ENCODE data around the gene MAPKAPK2.
"Not testable (repeated sequence)": the region's sequence is repeated elsewhere in the genome, so short reads cannot be mapped to it uniquely, and the experiment has no call there.

Gene MAPKAPK2

DNA sequence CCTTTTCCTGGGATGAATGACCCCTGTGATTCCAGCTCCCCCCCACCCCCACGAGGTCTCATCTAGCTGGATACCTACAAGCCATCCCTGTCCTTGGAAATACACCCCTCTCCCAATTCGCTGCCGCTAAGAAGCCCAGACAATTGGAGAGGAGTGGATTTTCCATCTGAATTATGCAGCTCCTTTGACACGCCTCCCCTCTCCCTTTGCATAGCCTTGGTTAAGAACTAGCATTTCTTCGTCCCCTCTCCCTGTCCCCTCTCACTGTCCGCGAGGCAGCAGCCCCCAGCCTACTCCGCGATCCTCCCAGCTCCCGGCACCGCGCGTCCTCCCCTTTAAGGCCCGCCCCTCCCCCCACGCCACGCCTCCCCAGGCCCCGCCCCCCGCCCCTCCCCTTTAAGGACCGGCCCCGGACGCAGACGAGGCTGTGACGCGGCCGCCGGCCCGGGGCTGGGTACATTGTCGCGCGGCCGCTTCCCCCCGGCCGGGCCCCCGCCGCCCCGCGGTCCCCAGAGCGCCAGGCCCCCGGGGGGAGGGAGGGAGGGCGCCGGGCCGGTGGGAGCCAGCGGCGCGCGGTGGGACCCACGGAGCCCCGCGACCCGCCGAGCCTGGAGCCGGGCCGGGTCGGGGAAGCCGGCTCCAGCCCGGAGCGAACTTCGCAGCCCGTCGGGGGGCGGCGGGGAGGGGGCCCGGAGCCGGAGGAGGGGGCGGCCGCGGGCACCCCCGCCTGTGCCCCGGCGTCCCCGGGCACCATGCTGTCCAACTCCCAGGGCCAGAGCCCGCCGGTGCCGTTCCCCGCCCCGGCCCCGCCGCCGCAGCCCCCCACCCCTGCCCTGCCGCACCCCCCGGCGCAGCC lies at the start of gene MAPKAPK2:
Gene MAPKAPK2, plus strand, starts transcription at position 428 of the 856 bp plus-strand sequence. Its CDS starts 325 bp downstream, at position 753.
- DNase-seq, result peak; percentile 77

- DNase-seq, result peak; percentile 93
These were observed 49.4 kb upstream of the MAPKAPK2 start, which contains the start of gene DYRK3 for GRCh38 chr1:206635080-206635977. TSS of gene DYRK3 (plus strand) at chr1:206635536. CDS start at chr1:206635704, 168 bp downstream.

- no peak for DNase-seq
These were observed 48.7 kb upstream of the MAPKAPK2 start for GRCh38 chr1:206635978-206636345.

DNA sequence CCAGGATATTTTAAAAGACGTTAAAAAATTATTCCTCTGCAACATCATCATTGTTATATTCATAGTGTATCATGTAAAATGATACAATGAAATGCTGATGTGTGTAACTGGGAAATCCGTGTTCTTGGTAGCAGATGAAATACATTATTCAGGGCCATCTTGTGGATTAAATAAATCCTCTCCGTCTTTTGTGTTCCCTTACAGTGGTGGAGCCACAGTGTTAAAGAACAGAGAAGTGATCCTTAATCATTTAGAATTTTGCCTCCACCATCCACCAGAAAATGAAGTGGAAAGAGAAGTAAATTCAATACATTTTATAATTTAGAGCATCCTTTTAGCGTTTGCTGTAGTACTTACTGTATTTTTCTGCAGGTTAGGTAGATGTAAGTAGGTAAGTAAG lies 48.0 kb upstream of the MAPKAPK2 start:
- DNase-seq, result no peak

GRCh38 chr1:206637605-206638004 lies 47.1 kb upstream of the MAPKAPK2 start:
- no peak for DNase-seq

GRCh38 chr1:206642074-206642473 lies 42.6 kb upstream of the MAPKAPK2 start:
- not testable (repeated sequence) for DNase-seq

GRCh38 chr1:206643118-206643698 lies 41.5 kb upstream of the MAPKAPK2 start:
- DNase-seq, result no peak

GRCh38 chr1:206646504-206646903 lies 38.2 kb upstream of the MAPKAPK2 start:
- no peak for DNase-seq

DNA sequence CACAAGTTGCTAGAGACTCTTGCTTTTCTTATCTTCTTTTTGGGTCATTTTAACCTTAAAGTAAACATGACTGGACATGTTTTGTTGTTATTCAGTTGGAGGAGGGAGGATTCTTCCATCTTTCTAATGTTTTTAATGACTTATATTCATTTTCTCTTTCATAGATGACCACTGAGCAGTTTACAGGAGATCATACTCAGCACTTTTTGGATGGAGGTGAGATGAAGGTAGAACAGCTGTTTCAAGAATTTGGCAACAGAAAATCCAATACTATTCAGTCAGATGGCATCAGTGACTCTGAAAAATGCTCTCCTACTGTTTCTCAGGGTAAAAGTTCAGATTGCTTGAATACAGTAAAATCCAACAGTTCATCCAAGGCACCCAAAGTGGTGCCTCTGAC lies 37.5 kb upstream of the MAPKAPK2 start:
- DNase-seq, result no peak

DNA sequence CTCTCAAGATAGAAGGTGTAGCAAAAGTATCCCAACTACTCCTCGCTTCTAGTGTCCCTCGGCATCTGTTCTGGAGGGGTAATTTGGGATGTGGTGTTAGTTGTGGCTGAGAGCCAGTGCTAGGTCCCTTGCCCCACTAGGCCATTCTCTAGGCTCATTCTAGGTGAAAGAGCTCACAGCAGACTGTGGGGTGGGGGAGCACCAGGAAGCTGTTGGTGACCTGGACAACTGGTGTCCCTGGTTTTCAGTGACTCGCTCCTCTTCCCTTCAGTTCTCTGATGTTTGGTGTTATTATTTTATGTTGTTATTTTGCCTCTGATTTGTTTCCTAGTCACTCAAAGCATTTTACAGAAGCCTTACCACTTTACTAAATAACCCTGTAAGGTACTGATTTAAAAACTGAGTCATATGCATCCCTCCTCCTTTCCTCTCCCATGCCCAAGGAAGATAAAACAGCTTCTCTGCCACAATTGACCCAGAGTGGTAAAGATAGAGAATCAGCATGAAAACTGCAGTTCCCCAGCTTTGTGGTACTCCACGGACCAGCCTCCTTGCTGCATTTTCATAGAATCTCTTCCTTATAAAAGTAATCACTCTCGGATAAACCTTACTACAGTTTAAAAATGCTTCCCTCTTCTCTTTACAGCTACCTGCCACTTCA lies 35.3 kb upstream of the MAPKAPK2 start:
- DNase-seq, result no peak

GRCh38 chr1:206651014-206651413 lies 33.7 kb upstream of the MAPKAPK2 start:
- no peak for DNase-seq

DNA sequence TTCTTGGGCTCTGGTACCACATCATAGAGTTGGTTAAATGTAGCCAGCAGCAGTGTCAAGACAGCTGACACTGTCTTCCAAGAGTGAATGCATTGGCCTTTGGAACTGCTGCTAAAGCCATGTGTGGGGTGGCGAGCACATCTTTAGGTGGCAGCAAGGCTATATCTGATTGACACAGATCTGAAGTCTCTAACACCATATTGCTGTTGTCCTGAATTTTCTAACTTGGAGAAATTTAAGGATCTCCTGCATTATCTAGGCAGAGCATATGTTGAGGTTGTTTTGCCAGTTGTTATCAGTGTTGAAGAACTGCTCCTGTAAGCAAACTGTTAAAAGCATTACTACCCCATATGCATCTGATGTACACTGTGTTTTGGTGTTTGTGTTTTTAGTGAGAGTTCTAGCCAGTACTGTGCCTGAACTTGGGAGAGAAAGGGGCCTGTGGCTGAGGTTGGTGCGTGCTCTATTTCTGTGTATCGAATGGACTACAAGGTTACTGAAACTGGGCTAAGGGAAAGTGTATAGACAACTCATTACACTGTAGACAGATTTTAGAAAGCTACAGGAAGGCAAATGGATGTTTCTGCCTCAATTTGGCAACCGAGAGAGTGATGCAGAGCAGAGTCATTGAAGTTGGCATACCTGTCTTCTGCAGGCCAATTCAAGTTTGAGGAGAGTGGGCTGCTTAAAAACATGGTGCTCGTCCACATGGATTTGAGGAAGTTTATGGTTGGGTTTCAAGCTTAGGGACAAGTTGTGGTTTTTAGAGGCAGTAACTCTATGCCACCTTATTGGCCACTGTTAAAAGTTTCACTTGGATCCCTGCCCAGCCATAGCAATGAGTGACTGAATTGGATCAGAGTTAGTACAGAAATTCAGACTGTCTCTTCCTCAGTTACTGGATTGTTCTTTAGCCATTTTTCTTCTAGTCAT lies 32.5 kb upstream of the MAPKAPK2 start:
- DNase-seq, result no peak

GRCh38 chr1:206653715-206654459 lies 30.8 kb upstream of the MAPKAPK2 start:
- no peak for DNase-seq

- DNase-seq, result no peak
These were observed 29.9 kb upstream of the MAPKAPK2 start for GRCh38 chr1:206654828-206655227.

- no peak for DNase-seq
These were observed 29.2 kb upstream of the MAPKAPK2 start for GRCh38 chr1:206655471-206655882.

- no peak for DNase-seq
These were observed 27.8 kb upstream of the MAPKAPK2 start for GRCh38 chr1:206656936-206657335.

GRCh38 chr1:206657751-206658150 lies 27.0 kb upstream of the MAPKAPK2 start:
- no peak for DNase-seq

- DNase-seq, result peak; percentile 54
These were observed 26.3 kb upstream of the MAPKAPK2 start for GRCh38 chr1:206658264-206658980.

- DNase-seq, result no peak
These were observed 25.8 kb upstream of the MAPKAPK2 start for GRCh38 chr1:206658981-206659273.

DNA sequence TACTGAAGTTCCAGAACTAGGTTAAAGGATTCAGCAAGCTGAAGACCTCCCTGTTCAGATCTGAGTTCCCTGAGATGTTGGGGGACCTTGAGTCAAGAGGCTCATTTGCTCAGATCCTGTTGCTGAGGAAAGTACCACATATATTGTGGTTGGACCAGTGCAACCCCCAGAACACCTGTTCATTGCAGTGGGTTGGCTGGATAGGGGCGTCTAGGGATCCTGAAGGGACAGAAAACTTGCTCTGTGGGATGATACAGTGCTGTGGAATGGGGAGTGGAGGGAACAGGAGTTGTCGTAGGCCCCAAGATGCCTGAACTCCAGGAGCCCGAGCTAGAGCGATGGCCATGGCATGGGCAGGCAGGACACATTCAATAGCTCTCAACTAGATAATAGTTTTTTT lies 24.6 kb upstream of the MAPKAPK2 start:
- no peak for DNase-seq
